SK-N-SH treated with all-trans-retinoic acid at 6 μM for 48 hours (cell line): ENCODE data around the gene CYP8B1.
A peak's percentile ranks its signal among the peaks of the same experiment; 100 is the strongest.

ENCODE experiments used
- ATAC-seq: fragments of 200-7000 bp; cut with Tn5 transposase; 3 replicates; pipeline ENCODE4 v1.9.1; 2020; ENCODE audit warnings: mild to moderate bottlenecking, moderate library complexity
- ARNTL ChIP-seq: fragments of 450-650 bp; formaldehyde crosslinking; IDR thresholded peaks from 2 replicates; pipeline ENCODE4 v1.5.0; 2020; ENCODE audit warnings: low read depth, mild to moderate bottlenecking, moderate library complexity, borderline replicate concordance
- CREB5 ChIP-seq: fragments of 250-450 bp; sonication (Bioruptor Pico); IDR thresholded peaks from 2 replicates; pipeline ENCODE4 v1.5.1; 2020; ENCODE audit warnings: low read depth, mild to moderate bottlenecking, moderate library complexity
- CSRNP3 ChIP-seq: fragments of 250-450 bp; sonication (Bioruptor Pico); IDR thresholded peaks from 2 replicates; pipeline ENCODE4 v1.5.1; 2021; ENCODE audit warnings: mild to moderate bottlenecking, moderate library complexity
- ISL1 ChIP-seq: fragments of 250-450 bp; sonication (Bioruptor Pico); IDR thresholded peaks from 2 replicates; pipeline ENCODE4 v2.1.2; 2022; ENCODE audit warnings: mild to moderate bottlenecking, moderate library complexity
- OSR1 ChIP-seq: fragments of 250-450 bp; sonication (Bioruptor Pico); IDR thresholded peaks from 2 replicates; pipeline ENCODE4 v1.8.0; 2022; ENCODE audit warnings: moderate library complexity, mild to moderate bottlenecking, inconsistent platforms
- PATZ1 ChIP-seq: fragments of 250-450 bp; sonication (Bioruptor Pico); IDR thresholded peaks from 2 replicates; pipeline ENCODE4 v1.8.0; 2020; ENCODE audit warnings: mild to moderate bottlenecking, moderate library complexity, borderline replicate concordance
- POU6F1 ChIP-seq: fragments of 250-450 bp; sonication (Bioruptor Pico); IDR thresholded peaks from 2 replicates; pipeline ENCODE4 v1.8.0; 2021; ENCODE audit warnings: low read depth, mild to moderate bottlenecking, moderate library complexity, borderline replicate concordance
- PPARA ChIP-seq: fragments of 250-450 bp; sonication (Bioruptor Pico); IDR thresholded peaks from 2 replicates; pipeline ENCODE4 v1.5.0; 2020; ENCODE audit warnings: mild to moderate bottlenecking, borderline replicate concordance
- TCF4 ChIP-seq: fragments of 250-450 bp; sonication (Bioruptor Pico); IDR thresholded peaks from 2 replicates; pipeline ENCODE4 v1.8.0; 2021; ENCODE audit warnings: mild to moderate bottlenecking, moderate library complexity, borderline replicate concordance
- ZC3H10 ChIP-seq: fragments of 250-450 bp; sonication (Bioruptor Pico); IDR thresholded peaks from 2 replicates; pipeline ENCODE4 v1.5.1; 2021; ENCODE audit warnings: mild to moderate bottlenecking, moderate library complexity
- ZNF565 ChIP-seq: fragments of 450-650 bp; formaldehyde crosslinking; conservative IDR thresholded peaks from 2 replicates; pipeline ENCODE4 v1.5.0; 2020; ENCODE audit warnings: low read depth, mild to moderate bottlenecking, moderate library complexity
- ZNF70 ChIP-seq: fragments of 450-650 bp; formaldehyde crosslinking; IDR thresholded peaks from 2 replicates; pipeline ENCODE4 v1.5.0; 2020; ENCODE audit warnings: mild to moderate bottlenecking, moderate library complexity
- ZNF8 ChIP-seq: fragments of 450-650 bp; formaldehyde crosslinking; IDR thresholded peaks from 2 replicates; pipeline ENCODE4 v1.5.0; 2020; ENCODE audit warnings: mild to moderate bottlenecking, moderate library complexity

CYP8B1 gene

GRCh38 chr3:42841332-42841731 is 34.3 kb downstream of the CYP8B1 start:
- TF ChIP-seq OSR1 (no peak), ZC3H10 (CRISPR knock-in tag) (no peak), CREB5 (CRISPR knock-in tag) (no peak), CSRNP3 (CRISPR knock-in tag) (no peak), ISL1 (CRISPR knock-in tag) (no peak), PPARA (CRISPR knock-in tag) (no peak), POU6F1 (no peak), ZNF565 (no peak), PATZ1 (no peak)
- TF ChIP-seq, all 23 proteins: peak for 0
- no peak for ATAC-seq

- TF ChIP-seq ZNF70 (CRISPR knock-in tag) (no peak), ZNF8 (no peak), ISL1 (CRISPR knock-in tag) (no peak), TCF4 (no peak), CSRNP3 (CRISPR knock-in tag) (no peak)
- peak; percentile 100 for ATAC-seq
Observed at GRCh38 chr3:42839616-42840015, 36.1 kb downstream of the CYP8B1 start.

- ATAC-seq, result no peak
- no peak for TF ChIP-seq ZC3H10 (CRISPR knock-in tag)
Observed at GRCh38 chr3:42838571-42838970, 37.1 kb downstream of the CYP8B1 start.

- ATAC-seq, result no peak
- TF ChIP-seq ZNF70 (CRISPR knock-in tag) (no peak), CSRNP3 (CRISPR knock-in tag) (no peak), ISL1 (CRISPR knock-in tag) (no peak), ARNTL (CRISPR knock-in tag) (no peak), ZNF8 (no peak)
Observed at GRCh38 chr3:42836150-42837123, 39.2 kb downstream of the CYP8B1 start.

GRCh38 chr3:42831321-42831713 is 44.4 kb downstream of the CYP8B1 start:
- no peak for TF ChIP-seq POU6F1
- no peak for TF ChIP-seq ARNTL (CRISPR knock-in tag)
- ATAC-seq, result peak; percentile 92
